Measurements from ENCODE around the gene WRNIP1. TPM values are rescaled to one million over a fixed set of nuclear protein-coding genes. Genes with fewer than 3 reads are reported as not detected.

Gene WRNIP1
- total RNA-seq, 4 donors from 2014 or later = 62.6 to 89.4 (median 76.2) TPM

- Histone ChIP-seq H3K4me1 (peaks cover 0 to 25% (median 0%) of the 10 kb centered on the region in 4 donors), H3K36me3 (peaks cover 0 to 4% (median 0%) of the 10 kb centered on the region in 3 donors), H3K27me3 (no peaks in the 10 kb centered on the region), H3K27ac (no peak overlapping the region), H3K4me3 (no peak overlapping the region), H3K9me3 (no peaks in the 10 kb centered on the region)
- 91 to 92% methylated on average over 7 of the region's 7 CpGs for WGBS, 2 donors
- TF ChIP-seq EP300 (IDR thresholded peaks at IDR 0.05) (no peak), CTCF (IDR thresholded peaks at IDR 0.05) (no peak), POLR2A (IDR thresholded peaks at IDR 0.05) (no peak)
- DNase-seq (ENCODE audit: low spot score in 2 of 2) = no peak
Measured at GRCh38 chr6:2823104-2823850, 58.1 kb downstream of the WRNIP1 start.

- WGBS, 2 donors = 69 to 80% methylated on average over 2 of the region's 2 CpGs
- peaks cover 0 to 5% (median 0%) of the 10 kb centered on the region in 3 donors for H3K36me3 ChIP-seq
Measured at GRCh38 chr6:2826131-2826530, 60.9 kb downstream of the WRNIP1 start.

GRCh38 chr6:2827142-2827541 is 61.9 kb downstream of the WRNIP1 start:
- no peaks in the 10 kb centered on the region for H3K9me3 ChIP-seq
- no peak overlapping the region for H3K4me3 ChIP-seq
- no peak for DNase-seq (ENCODE audit: low spot score in 2 of 2)
- H3K27me3 ChIP-seq = no peaks in the 10 kb centered on the region
- no peaks in the 10 kb centered on the region for H3K4me1 ChIP-seq
- no peak overlapping the region for H3K27ac ChIP-seq
- WGBS, 2 donors = 57 to 72% methylated on average over 6 of the region's 6 CpGs
- peaks cover 0 to 15% (median 0%) of the 10 kb centered on the region in 3 donors for H3K36me3 ChIP-seq
- TF ChIP-seq CTCF (IDR thresholded peaks at IDR 0.05) (no peak), POLR2A (IDR thresholded peaks at IDR 0.05) (no peak), EP300 (IDR thresholded peaks at IDR 0.05) (no peak)

More at GRCh38 chr6:2826131-2826530, 60.9 kb downstream of the WRNIP1 start:
- Histone ChIP-seq H3K4me1 (no peaks in the 10 kb centered on the region), H3K4me3 (no peak overlapping the region), H3K27me3 (no peaks in the 10 kb centered on the region), H3K9me3 (no peaks in the 10 kb centered on the region), H3K27ac (no peak overlapping the region)
- TF ChIP-seq POLR2A (IDR thresholded peaks at IDR 0.05) (no peak), EP300 (IDR thresholded peaks at IDR 0.05) (no peak)
- DNase-seq (ENCODE audit: low spot score in 2 of 2) = no peak

- WGBS, 2 donors = 73 to 82% methylated on average over 4 of the region's 4 CpGs
- H3K4me3 ChIP-seq = no peak overlapping the region
- no peaks in the 10 kb centered on the region for H3K4me1 ChIP-seq
- TF ChIP-seq POLR2A (IDR thresholded peaks at IDR 0.05) (no peak), EP300 (IDR thresholded peaks at IDR 0.05) (no peak), CTCF (IDR thresholded peaks at IDR 0.05) (no peak)
- peaks cover 0 to 29% (median 0%) of the 10 kb centered on the region in 3 donors for H3K36me3 ChIP-seq
- H3K27me3 ChIP-seq = no peaks in the 10 kb centered on the region
- no peak overlapping the region for H3K27ac ChIP-seq
- no peaks in the 10 kb centered on the region for H3K9me3 ChIP-seq
- DNase-seq (ENCODE audit: low spot score in 2 of 2) = no peak
Measured at GRCh38 chr6:2828629-2829028, 63.4 kb downstream of the WRNIP1 start.

GRCh38 chr6:2829253-2829652 is 64.1 kb downstream of the WRNIP1 start:
- DNase-seq (ENCODE audit: low spot score in 2 of 2) = no peak
- Histone ChIP-seq H3K9me3 (no peaks in the 10 kb centered on the region), H3K27me3 (no peaks in the 10 kb centered on the region), H3K36me3 (peaks cover 0 to 35% (median 0%) of the 10 kb centered on the region in 3 donors), H3K4me1 (no peaks in the 10 kb centered on the region), H3K4me3 (no peak overlapping the region), H3K27ac (no peak overlapping the region)
- no peak for TF ChIP-seq CTCF (IDR thresholded peaks at IDR 0.05)
- 97 to 99% methylated on average over 2 of the region's 2 CpGs for WGBS, 2 donors
